Measurements from ENCODE around the gene FIBP. TPM values are rescaled to one million over a fixed set of nuclear protein-coding genes. Genes with fewer than 3 reads are reported as not detected.

The FIBP gene
- total RNA-seq, 1 donor from 2014 or later = 144 TPM

- TF ChIP-seq CTCF (IDR thresholded peaks at IDR 0.05; ENCODE audit: insufficient read depth, low read length, poor library complexity, severe bottlenecking) = no peak
- no peaks in the 10 kb centered on the region for H3K27me3 ChIP-seq (ENCODE audit: control insufficient read depth, insufficient read depth, low read length)
- peaks cover 9% of the 10 kb centered on the region for H3K36me3 ChIP-seq (ENCODE audit: control insufficient read depth, insufficient read depth, low read length)
- H3K4me3 ChIP-seq (ENCODE audit: low read depth, low read length) = no peak overlapping the region
- no peak for DNase-seq (ENCODE audit: low read depth)
Measured at GRCh38 chr11:65880027-65880426, 8.2 kb downstream of the FIBP start.

DNA sequence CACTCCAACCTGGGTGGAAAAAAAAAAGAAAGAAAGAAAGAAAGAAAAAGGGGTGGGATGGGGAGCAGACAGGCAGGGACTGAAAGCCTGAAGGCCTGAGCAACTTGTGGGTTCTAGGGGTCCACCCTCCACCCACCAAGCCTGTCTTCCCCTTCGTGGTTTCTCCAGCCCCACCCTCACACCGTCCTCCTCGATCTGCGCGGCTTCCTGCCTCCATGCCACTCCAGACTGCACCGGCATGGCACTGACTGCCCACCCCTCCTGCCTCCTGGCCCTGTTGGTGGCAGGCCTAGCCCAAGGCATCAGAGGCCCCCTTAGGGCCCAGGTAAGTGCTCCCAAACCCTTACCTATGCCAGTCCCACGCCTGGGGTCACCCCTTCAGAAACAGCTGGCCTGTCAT is 8.7 kb downstream of the FIBP start, which contains the start of gene CTSW:
TSS of gene CTSW (plus strand) at position 221 of the 400 bp plus-strand sequence. CDS start at position 239, 18 bp downstream.
- no peak for TF ChIP-seq CTCF (IDR thresholded peaks at IDR 0.05; ENCODE audit: insufficient read depth, low read length, poor library complexity, severe bottlenecking)
- Histone ChIP-seq H3K36me3 (ENCODE audit: control insufficient read depth, insufficient read depth, low read length) (peaks cover 8% of the 10 kb centered on the region), H3K4me3 (ENCODE audit: low read depth, low read length) (no peak within 1 kb of the TSS), H3K27me3 (ENCODE audit: control insufficient read depth, insufficient read depth, low read length) (no peaks in the 10 kb centered on the region)
- no peak for DNase-seq (ENCODE audit: low read depth)

DNA sequence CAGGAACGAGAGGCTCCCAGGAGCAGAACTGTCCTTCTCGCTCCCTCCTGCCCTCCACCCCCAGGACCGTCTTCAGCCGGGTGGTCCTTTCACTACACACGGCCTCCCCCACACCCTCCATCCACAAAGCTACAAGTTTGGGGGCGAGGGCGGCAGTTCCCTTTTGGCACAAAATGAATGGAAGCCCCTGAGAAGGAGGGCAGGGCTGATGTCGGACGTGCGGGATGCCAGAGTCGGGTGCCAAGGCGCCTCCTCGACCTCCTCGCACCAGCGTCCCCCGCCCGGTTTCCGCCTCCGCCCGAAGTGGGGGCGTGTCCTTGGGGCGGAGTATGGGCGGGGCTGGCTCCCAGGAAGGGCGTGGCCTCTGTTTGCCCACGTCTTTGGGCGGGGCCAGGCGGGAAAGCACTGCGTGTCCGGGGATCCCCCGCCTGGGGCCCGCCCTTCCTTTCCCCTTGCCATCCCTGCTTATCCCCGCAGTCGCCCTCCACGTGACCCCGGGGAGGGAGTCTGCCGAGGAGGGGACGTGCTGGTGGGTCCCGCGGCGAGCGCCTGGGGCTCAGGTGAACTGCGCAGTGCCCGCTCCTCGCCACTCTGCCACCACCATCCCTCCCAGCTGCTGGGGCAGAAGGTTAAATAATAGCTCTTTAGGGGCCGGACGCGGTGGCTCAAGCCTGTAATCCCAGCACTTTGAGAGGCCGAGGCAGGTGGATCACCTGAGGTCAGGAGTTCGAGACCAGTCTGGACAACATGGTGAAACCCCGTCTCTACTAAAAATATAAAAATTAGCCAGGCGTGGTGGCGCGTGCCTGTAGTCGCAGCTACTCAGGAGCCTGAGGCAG is 14.7 kb downstream of the FIBP start:
- H3K4me3 ChIP-seq (ENCODE audit: low read depth, low read length) = peak overlapping the region; percentile 72
- no peak for TF ChIP-seq CTCF (IDR thresholded peaks at IDR 0.05; ENCODE audit: insufficient read depth, low read length, poor library complexity, severe bottlenecking)
- H3K36me3 ChIP-seq (ENCODE audit: control insufficient read depth, insufficient read depth, low read length) = peaks cover 4% of the 10 kb centered on the region
- DNase-seq (ENCODE audit: low read depth) = no peak
- H3K27me3 ChIP-seq (ENCODE audit: control insufficient read depth, insufficient read depth, low read length) = no peaks in the 10 kb centered on the region

DNA sequence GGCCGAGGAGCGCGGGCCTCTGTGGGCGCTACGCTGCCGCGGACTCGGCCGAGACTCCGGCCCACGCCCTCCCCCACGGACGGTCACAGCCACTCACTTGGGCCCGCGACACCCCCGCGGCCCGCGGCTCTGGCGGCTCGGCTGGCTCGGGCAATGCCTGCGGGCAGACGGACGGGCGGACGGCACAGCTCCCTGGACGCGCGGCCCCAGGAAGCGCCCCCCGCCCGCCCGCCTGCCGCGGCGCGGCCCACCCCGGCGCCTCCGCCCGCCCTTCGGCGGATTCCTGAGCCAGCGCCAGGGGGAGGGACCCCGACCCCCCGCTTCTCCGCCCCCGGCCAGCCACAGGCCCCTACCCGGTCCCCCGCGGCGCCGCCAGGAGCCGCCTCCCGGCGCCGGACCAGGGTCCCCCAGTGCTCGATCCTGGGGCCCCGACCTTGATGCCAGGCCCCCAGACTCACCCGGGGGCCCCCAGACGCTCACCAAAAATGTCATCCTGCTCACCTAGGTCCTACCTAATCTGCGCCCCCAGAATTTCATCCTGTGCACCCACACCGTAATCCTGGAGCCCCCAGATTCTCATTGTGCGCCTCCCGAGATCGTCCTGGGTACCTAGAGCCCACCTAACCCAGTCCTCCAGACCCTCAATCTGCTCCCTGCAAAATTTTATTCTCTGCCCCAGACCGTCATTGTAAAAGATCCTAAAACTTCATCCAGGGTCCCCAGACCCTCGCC is 15.5 kb downstream of the FIBP start, which contains the start of gene EFEMP2:
TSS of gene EFEMP2 (minus strand) at position 215 of the 732 bp plus-strand sequence. CDS start 446 bp downstream, outside the sequence.
- Histone ChIP-seq H3K27me3 (ENCODE audit: control insufficient read depth, insufficient read depth, low read length) (no peaks in the 10 kb centered on the region), H3K4me3 (ENCODE audit: low read depth, low read length) (peak within 1 kb of the TSS; percentile 72), H3K36me3 (ENCODE audit: control insufficient read depth, insufficient read depth, low read length) (peaks cover 4% of the 10 kb centered on the region)
- no peak for TF ChIP-seq CTCF (IDR thresholded peaks at IDR 0.05; ENCODE audit: insufficient read depth, low read length, poor library complexity, severe bottlenecking)
- no peak for DNase-seq (ENCODE audit: low read depth)

GRCh38 chr11:65871811-65872548 is 16.3 kb downstream of the FIBP start:
- DNase-seq (ENCODE audit: low read depth) = no peak
- H3K27me3 ChIP-seq (ENCODE audit: control insufficient read depth, insufficient read depth, low read length) = no peaks in the 10 kb centered on the region
- peak; percentile 35 for TF ChIP-seq CTCF (IDR thresholded peaks at IDR 0.05; ENCODE audit: insufficient read depth, low read length, poor library complexity, severe bottlenecking)
- peak overlapping the region; percentile 72 for H3K4me3 ChIP-seq (ENCODE audit: low read depth, low read length)
- peaks cover 4% of the 10 kb centered on the region for H3K36me3 ChIP-seq (ENCODE audit: control insufficient read depth, insufficient read depth, low read length)
